Dedifferentiated amniotic fluid mesenchymal stem cell (primary cell): ENCODE data around the gene DDX23.
"Not testable (repeated sequence)": the region's sequence is repeated elsewhere in the genome, so short reads cannot be mapped to it uniquely, and the experiment has no call there.

Source experiments
- DNase-seq: peaks from one replicate; pipeline ENCODE4 v3.0.0-alpha.2; 2016; ENCODE audit errors: extremely low spot score

Gene DDX23

GRCh38 chr12:48851883-48852733 lies at the start of gene DDX23:
Gene DDX23 (minus strand): TSS chr12:48852163. CDS start chr12:48845782, 6,381 bp downstream.
- peak; percentile 98 for DNase-seq

- DNase-seq, result no peak
Measured at GRCh38 chr12:48901278-48901677, 49.3 kb upstream of the DDX23 start.

GRCh38 chr12:48899651-48900050 lies 47.7 kb upstream of the DDX23 start:
- no peak for DNase-seq

DNA sequence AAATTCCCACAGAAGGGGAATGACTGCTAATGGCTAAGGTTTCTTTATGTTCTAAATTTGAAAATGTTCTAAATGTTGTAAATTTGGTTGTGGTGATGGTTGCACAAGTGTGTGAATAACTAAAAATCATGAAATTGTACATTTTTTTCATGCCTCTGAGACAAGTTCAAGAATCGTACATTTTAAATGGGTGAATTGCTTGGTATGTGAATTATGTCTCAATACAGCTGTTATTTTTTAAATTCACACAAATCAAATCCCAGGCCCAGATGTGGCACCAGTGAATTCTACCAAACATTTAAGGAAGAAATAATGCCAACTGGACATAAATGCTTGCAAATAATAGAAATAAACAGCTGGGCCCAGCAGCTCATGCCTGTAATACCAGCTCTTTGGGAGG lies 42.3 kb upstream of the DDX23 start:
- no peak for DNase-seq

DNA sequence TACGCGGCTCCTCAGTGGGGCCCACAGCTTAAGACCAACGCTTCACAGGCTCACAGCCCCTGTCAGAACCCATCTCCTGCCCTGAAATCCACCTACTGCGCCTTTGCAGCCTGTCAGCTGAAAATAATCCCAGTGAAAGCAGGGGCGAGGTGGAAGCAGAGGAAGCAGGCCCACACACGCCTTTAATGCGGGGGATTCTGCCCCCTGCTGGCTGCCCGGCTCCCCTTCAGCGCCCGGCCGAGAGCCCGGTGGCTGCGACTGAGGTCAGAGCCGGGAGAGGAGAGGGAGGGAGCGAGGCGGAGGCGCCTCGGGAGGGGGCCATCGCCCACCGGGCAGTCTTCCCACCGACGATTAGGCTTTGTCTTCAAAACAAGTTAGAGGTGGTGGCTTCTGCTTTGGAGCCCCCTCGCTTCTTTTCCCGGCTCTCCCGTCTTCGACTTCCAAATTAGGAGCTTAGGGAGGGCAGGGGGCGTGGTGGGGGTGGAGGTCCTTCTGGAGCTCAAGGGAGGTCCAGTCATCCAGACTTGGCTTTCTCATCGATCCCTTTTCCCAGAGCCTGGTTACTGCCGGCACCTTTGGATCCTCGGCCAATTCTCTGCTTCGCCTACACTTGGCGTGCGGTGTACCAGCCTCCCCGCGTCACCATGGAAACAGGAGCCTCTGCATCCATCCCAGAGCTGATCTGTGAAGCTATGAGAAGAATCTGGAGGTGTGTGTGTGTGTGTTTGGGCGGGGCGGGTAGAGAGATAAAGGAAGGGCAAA lies 38.9 kb upstream of the DDX23 start:
- peak; percentile 67 for DNase-seq

DNA sequence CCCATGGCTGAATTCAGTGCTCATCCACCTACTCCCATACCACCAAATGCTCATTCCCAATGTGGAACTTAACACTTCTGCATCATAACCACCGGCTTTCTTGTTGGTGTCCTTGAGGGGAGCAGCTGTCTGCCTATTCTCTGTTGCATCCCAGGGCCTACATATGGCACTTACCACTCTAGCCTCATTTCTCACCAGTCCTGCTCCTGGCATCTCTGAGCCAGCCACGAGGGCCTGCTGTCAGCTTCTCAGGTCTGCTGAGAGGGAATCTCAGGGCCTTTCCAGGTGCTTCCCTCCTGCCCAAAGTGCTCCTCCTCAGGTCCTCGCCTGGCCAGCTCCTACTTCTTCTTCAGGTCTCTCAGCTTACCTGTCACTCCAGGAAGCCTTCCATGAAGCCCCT lies 37.7 kb upstream of the DDX23 start:
- no peak for DNase-seq

GRCh38 chr12:48883305-48884161 lies 31.6 kb upstream of the DDX23 start:
- no peak for DNase-seq

GRCh38 chr12:48882972-48883304 lies 31.0 kb upstream of the DDX23 start:
- no peak for DNase-seq

- no peak for DNase-seq
Measured at GRCh38 chr12:48882315-48882687, 30.3 kb upstream of the DDX23 start.

- no peak for DNase-seq
Measured at GRCh38 chr12:48881686-48882314, 29.8 kb upstream of the DDX23 start.

- no peak for DNase-seq
Measured at GRCh38 chr12:48880647-48881046, 28.7 kb upstream of the DDX23 start.

DNA sequence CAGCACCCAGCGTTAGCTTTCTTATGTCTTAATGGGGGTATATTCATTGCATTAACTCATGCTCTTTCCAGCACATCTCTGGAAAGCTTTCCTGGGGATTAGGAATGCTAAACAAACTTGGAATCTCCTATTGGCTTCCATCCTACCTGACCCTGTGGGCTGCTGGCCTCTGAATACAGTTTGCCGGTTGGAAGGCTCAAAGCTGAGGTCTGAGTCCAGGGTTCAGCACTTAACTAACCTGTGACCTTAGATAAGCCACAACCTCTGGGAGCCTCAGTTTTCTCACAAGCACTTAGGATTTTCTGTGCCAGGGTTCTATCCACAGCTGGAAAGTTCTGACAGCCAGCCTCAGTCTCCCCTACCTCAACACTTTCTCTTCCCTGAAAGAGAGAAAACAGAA lies 26.6 kb upstream of the DDX23 start:
- no peak for DNase-seq

GRCh38 chr12:48875944-48876515 lies 24.1 kb upstream of the DDX23 start:
- no peak for DNase-seq

DNA sequence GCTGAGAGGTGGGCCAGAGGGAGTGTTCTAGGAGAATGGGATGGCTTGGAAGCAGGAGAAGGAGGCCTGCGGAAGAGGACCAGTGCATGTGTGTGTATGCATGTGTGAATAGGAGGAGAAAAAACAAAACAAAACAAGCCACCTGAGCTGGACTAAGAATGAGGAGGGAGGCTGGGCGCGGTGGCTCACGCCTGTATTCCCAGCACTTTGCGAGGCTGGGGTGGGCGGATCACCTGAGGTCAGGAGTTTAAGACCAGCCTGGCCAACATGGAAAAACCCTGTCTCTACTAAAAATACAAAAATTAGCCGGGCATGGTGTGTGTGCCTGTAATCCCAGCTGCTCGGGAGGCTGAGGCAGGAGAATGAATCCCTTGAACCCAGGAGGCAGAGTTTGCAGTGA lies 21.6 kb upstream of the DDX23 start:
- DNase-seq, result not testable (repeated sequence)

- no peak for DNase-seq
Measured at GRCh38 chr12:48873096-48873495, 21.1 kb upstream of the DDX23 start.

- no peak for DNase-seq
Measured at GRCh38 chr12:48869191-48869590, 17.2 kb upstream of the DDX23 start.

GRCh38 chr12:48868451-48868850 lies 16.5 kb upstream of the DDX23 start:
- DNase-seq, result no peak

DNA sequence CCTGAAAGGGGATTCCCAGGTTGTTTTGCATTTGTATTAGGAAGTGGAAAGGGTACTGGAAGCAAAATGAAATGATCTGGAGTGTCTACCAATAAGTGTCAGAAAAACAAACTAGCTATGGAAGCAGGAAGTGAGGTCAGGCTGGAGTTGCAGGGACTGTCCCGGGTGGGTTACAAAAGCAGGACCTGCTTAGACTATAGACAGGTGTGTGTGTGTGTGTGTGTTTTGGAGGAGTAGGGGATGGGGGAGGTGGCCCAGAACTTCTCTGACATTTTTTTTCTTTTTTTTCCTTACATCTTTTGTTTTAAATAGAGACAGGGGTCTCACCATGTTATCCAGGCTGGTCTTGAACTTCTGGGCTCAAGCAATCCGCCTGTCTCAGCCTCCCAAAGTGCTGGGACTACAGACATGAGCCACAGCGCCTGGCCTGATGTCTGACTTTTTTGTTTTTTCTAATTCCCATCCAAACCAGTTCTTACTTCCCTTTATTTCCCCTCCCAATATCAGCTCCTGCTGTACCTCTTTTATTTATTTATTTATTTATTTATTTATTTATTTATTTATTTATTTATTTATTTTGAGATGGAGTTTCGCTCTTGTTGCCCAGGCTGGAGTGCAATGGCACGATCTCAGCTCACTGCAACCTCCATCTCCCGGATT lies 14.2 kb upstream of the DDX23 start:
- no peak for DNase-seq

DNA sequence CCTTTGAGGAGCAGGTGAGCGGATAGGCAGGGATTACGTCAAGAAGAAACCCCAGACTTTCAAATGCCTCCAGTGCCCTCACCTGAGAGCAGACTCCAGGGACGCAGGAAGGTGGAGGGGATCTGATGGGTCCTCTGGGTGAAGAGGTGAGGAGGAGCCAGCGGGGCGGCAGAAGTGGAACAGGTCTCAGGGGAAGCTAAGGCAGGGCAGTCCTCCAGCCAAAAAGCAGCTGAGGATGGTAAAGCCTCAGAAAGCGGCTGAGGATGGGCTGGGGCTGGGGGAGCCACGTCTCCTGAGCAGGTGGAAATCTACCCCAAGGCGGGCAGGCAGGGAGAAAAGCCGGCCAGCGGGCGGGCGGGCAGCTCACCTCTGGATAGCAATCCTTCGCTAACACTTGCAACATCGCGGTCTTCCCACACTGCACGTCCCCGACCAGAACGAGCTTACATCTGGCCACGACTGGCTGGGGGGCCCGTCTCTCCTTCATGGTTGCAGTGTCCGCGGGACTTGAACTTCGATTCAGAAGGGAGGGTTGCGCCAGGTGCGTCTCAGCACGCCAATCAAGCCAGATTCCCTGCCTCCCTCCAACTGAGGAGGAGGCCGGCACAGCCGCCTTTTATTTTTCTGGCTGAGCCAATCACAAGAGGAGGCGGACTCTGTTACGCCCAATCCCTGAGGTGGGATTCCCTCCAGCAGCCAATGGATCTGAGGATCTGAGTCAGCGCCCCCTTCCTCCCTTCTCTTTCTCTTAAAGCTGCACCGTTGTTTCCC lies 13.5 kb upstream of the DDX23 start, which contains the start of gene RND1:
RND1 (minus strand) TSS at position 590 of the 771 bp plus-strand sequence; CDS start at position 487, 103 bp downstream.
- peak; percentile 87 for DNase-seq

GRCh38 chr12:48863291-48863690 lies 11.3 kb upstream of the DDX23 start:
- no peak for DNase-seq
